ENCODE measurements around the gene TCL1A. TPM values are rescaled to one million over a fixed set of nuclear protein-coding genes. Genes with fewer than 3 reads are reported as not detected.
"Not testable (repeated sequence)": the region's sequence is repeated elsewhere in the genome, so short reads cannot be mapped to it uniquely, and the experiment has no call there.

TCL1A gene
- total RNA-seq, 1 donor from 2014 or later = not detected

DNA sequence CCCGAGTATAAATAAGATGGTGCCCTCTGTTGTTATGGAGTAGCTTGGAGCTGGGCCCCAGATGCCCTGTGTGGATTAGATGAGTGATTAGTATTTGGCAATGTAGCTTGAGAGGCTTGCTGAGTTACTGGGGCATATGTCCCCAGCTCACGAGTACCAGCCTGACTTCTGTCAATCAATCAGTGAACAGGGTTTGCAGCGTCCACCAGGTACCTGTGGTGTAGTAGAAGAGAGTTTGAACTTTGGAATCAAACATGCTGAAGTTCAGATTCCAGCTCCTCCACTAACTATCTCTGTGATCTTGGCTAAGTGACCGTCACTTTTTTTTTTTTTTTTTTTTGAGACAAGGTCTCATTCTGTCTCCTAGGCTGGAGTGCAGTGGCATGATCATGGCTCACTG, 39.3 kb downstream of the TCL1A start:
- Histone ChIP-seq H3K4me3 (no peak overlapping the region), H3K36me3 (no peaks in the 10 kb centered on the region), H3K4me1 (no peaks in the 10 kb centered on the region), H3K9me3 (no peaks in the 10 kb centered on the region), H3K27ac (no peak overlapping the region), H3K27me3 (no peaks in the 10 kb centered on the region)
- TF ChIP-seq, protein P1, sequence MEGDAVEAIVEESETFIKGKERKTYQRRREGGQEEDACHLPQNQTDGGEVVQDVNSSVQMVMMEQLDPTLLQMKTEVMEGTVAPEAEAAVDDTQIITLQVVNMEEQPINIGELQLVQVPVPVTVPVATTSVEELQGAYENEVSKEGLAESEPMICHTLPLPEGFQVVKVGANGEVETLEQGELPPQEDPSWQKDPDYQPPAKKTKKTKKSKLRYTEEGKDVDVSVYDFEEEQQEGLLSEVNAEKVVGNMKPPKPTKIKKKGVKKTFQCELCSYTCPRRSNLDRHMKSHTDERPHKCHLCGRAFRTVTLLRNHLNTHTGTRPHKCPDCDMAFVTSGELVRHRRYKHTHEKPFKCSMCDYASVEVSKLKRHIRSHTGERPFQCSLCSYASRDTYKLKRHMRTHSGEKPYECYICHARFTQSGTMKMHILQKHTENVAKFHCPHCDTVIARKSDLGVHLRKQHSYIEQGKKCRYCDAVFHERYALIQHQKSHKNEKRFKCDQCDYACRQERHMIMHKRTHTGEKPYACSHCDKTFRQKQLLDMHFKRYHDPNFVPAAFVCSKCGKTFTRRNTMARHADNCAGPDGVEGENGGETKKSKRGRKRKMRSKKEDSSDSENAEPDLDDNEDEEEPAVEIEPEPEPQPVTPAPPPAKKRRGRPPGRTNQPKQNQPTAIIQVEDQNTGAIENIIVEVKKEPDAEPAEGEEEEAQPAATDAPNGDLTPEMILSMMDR (IDR thresholded peaks at IDR 0.05) = no peak
- no peak for TF ChIP-seq POLR2AphosphoS5 (IDR thresholded peaks at IDR 0.05; ENCODE audit: insufficient read depth in 1 of 2, low read depth in 1 of 2)
- TF ChIP-seq POLR2A (IDR thresholded peaks at IDR 0.05) = no peak
- no peak for DNase-seq (ENCODE audit: extremely low spot score in 2 of 2)
- intact Hi-C loops (cut with DNase I) = no loop called here

DNA sequence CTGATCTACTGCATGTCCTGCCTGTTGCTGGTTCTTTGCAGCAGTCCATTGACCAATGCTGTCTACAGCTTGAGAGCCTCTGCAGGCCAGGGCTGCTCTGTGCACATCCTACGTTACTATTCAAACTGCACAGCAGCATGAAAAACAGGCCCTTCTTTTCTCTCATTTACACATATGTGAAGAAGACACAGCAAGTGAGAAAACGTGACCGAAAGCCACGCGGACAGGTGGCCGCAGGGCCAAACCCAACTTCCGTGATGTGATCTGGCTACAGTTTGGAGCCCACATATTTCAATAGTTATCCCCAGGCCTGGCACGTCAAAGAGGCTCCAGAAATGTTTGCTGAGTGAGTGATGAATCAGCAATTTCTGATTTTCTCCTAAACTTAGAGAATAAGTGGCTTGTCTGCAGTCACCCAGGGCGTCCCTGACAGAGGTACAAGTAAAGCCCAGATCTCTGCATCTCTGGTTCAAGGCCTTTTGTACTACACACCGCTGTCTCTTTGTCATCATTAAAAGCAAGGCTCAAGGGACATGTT, 45.6 kb downstream of the TCL1A start:
- H3K27ac ChIP-seq = no peak overlapping the region

DNA sequence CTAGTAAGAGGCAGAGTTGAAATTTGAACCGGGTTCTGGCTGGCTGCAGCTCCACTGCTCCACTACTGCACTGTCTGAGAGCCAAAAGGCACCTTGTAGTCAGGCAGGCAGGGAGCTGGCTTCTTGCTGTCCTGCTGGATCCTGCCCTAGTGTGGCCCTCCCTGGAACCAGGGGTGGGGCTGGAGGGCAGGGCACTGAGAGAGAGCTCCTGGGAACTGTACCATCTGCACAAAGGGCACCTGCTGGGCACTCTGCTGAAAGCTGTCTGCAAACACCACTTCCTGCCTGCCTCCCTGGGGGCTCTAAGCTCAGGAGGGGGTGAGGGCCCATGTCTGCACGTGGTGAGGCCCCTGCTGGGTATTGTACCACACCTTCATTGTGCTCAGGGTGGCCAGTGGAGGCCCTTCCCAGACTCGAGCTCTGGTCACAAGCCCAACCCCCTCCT, 46.7 kb downstream of the TCL1A start:
- H3K36me3 ChIP-seq = no peaks in the 10 kb centered on the region
- no peak overlapping the region for H3K27ac ChIP-seq
- intact Hi-C loops (cut with DNase I) = no loop called here
- no peak for DNase-seq (ENCODE audit: extremely low spot score in 2 of 2)
- H3K4me1 ChIP-seq = no peaks in the 10 kb centered on the region
- no peak overlapping the region for H3K4me3 ChIP-seq
- no peaks in the 10 kb centered on the region for H3K27me3 ChIP-seq
- no peaks in the 10 kb centered on the region for H3K9me3 ChIP-seq
- TF ChIP-seq, protein P1 (IDR thresholded peaks at IDR 0.05) = no peak
- TF ChIP-seq POLR2AphosphoS5 (IDR thresholded peaks at IDR 0.05; ENCODE audit: insufficient read depth in 1 of 2, low read depth in 1 of 2) (no peak), POLR2A (IDR thresholded peaks at IDR 0.05) (no peak)

More for the DNA sequence above, 45.6 kb downstream of the TCL1A start:
- DNase-seq (ENCODE audit: extremely low spot score in 2 of 2) = no peak
- Histone ChIP-seq H3K27me3 (no peaks in the 10 kb centered on the region), H3K36me3 (no peaks in the 10 kb centered on the region), H3K4me1 (no peaks in the 10 kb centered on the region), H3K4me3 (no peak overlapping the region), H3K9me3 (no peaks in the 10 kb centered on the region)
- no peak for TF ChIP-seq POLR2AphosphoS5 (IDR thresholded peaks at IDR 0.05; ENCODE audit: insufficient read depth in 1 of 2, low read depth in 1 of 2)
- no peak for TF ChIP-seq POLR2A (IDR thresholded peaks at IDR 0.05)
- TF ChIP-seq, protein P1 (IDR thresholded peaks at IDR 0.05) = no peak
- intact Hi-C loops (cut with DNase I) = no loop called here

DNA sequence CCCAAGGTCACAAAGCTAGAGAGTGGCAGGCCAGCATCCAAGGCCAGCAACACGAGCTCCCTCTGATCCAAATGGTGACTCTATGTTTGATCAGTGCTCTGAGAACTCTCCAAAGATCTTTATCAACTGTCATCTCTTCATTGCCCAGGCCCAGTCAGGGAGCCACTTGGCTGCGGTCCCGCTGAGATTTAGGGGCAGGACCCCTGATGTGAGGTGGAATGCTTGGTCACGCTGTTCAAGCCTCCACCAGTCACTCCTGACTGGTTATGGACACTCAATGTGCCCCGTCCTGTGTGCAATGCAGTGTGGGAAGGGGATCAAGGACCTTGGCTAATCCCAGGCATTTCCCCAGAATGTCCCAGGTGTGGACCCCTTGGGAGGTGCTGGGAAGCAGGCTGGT, 47.5 kb downstream of the TCL1A start:
- Histone ChIP-seq H3K36me3 (no peaks in the 10 kb centered on the region), H3K4me1 (no peaks in the 10 kb centered on the region), H3K4me3 (no peak overlapping the region), H3K27ac (no peak overlapping the region), H3K9me3 (no peaks in the 10 kb centered on the region), H3K27me3 (no peaks in the 10 kb centered on the region)
- TF ChIP-seq, protein P1 (IDR thresholded peaks at IDR 0.05) = no peak
- no peak for DNase-seq (ENCODE audit: extremely low spot score in 2 of 2)
- intact Hi-C loops (cut with DNase I) = no loop called here

DNA sequence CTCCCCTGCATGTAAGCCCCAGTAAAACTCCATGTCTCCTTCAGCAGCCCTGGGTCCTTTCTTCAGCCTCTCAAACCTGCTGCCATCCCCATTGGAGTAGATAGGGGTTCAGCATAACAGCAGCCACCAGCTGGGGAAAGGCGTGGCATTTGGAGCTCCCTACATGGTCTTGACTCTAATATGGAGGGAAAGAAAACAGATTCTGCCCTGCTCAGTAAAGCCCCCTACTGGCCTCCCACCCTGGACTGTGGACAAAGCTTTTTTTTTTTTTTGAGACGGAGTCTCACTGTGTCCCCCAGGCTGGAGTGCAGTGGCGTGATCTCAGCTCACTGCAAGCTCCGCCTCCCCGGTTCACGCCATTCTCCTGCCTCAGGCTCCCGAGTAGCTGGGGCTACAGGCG, 48.4 kb downstream of the TCL1A start:
- DNase-seq (ENCODE audit: extremely low spot score in 2 of 2); H3K4me1 ChIP-seq; H3K9me3 ChIP-seq; H3K27ac ChIP-seq; intact Hi-C loops (cut with DNase I); H3K27me3 ChIP-seq; H3K36me3 ChIP-seq; H3K4me3 ChIP-seq: not testable (repeated sequence)

DNA sequence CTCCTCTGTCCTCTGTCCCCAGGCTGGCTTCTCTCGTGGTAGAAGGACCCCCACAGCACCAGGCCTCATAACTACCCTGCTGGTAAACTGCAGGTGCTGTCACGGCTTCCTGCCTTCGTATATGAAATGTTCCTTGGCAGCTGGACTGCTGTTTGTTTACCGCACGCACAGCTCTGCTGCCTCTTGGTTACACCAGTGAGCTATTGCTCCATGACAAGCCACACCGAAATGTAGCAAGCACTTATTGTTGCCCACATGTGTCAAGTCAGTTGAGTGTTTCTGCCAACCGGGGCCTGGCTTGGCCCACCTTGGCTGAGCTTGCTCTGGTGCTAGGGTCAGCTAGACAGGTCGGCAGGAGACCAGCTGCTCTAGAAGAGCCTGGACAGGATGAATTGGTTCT, 49.4 kb downstream of the TCL1A start:
- peaks cover 5% of the 10 kb centered on the region for H3K4me1 ChIP-seq
- H3K27me3 ChIP-seq = no peaks in the 10 kb centered on the region
- no peaks in the 10 kb centered on the region for H3K9me3 ChIP-seq
- H3K36me3 ChIP-seq = no peaks in the 10 kb centered on the region
- TF ChIP-seq, protein P1 (IDR thresholded peaks at IDR 0.05) = no peak
- no peak for TF ChIP-seq POLR2A (IDR thresholded peaks at IDR 0.05)
- TF ChIP-seq POLR2AphosphoS5 (IDR thresholded peaks at IDR 0.05; ENCODE audit: insufficient read depth in 1 of 2, low read depth in 1 of 2) = no peak
- intact Hi-C loops (cut with DNase I) = no loop called here
- no peak overlapping the region for H3K27ac ChIP-seq
- DNase-seq (ENCODE audit: extremely low spot score in 2 of 2) = no peak
- H3K4me3 ChIP-seq = no peak overlapping the region

All from vagina (tissue), 2 donors.